Astrocyte of the spinal cord (primary cell): ENCODE results near the gene PRR5L.

Experiments used
- DNase-seq: peaks from one replicate; pipeline ENCODE4 v3.0.0; 2011; ENCODE audit warnings: low read depth, low spot score
- H3K4me3 ChIP-seq: 2 replicates; pipeline ENCODE4 v1.5.1; 2011; ENCODE audit warnings: low read depth, mild to moderate bottlenecking, low read length, moderate library complexity
- CTCF ChIP-seq: IDR thresholded peaks from 2 replicates; pipeline ENCODE4 v1.5.1; 2012; ENCODE audit warnings: low read depth, mild to moderate bottlenecking, low read length, inconsistent platforms
- in situ Hi-C: cut with HindIII; loops from 2 replicates; pipeline ENCODE4 v1.10.0; 2017; ENCODE audit warnings: low sequenced_read_pairs

PRR5L gene

DNA sequence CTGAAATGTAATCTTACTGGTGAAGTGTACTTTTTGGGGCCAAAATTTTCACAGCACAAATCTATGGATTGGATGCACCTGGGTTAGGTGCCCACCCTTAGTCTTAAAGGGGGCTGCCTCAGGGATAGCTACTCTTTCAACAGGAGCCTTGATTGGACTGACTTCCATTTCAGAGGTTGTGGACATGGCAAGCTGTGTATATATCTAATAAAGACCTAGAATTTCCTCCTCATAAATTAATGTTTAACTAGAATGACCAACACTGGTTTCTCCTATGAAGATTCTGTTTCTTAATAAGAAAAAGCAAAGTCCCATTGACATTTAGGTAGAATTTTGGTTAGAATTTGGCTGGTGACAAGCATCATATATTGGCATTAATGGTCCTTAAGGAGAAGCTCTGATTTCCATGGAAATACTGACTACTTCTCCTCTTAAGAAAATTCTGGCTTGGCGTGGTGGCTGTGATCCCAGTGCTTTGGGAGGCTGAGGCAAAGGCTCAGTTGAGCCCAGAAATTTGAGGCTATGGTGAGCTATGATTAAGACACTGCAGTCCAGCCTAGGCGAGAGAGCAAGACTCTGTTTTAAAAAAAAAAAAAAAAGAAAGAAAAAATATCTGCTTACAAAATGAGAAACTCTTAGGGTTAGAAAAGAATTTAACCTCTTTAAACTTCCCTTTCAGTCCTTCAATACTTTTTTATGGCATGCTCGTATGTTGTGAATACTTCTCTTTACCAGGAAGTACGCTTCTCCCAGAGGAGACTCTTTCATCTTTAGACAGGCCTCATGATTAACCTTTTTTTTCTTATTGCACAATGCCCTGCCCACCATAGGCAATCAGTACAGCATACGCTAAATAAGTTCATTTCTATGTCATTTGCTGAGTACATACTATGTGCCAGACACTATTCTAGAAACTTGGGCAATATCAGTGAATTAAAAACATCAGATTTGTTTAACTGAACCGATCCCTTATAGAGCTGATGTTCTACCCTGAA lies 77.2 kb downstream of the PRR5L start:
- H3K4me3 ChIP-seq: no peak overlapping the region
- in situ Hi-C loops: no loop called here
- TF ChIP-seq CTCF: no peak
- DNase-seq: no peak

- in situ Hi-C loops: no loop called here
- no peak for TF ChIP-seq CTCF
- H3K4me3 ChIP-seq: no peak overlapping the region
- no peak for DNase-seq
Measured at GRCh38 chr11:36374726-36375125, 78.6 kb downstream of the PRR5L start.

- in situ Hi-C loops: no loop called here
- peak overlapping the region; percentile 87 for H3K4me3 ChIP-seq
- no peak for TF ChIP-seq CTCF
- DNase-seq: no peak
Measured at GRCh38 chr11:36375353-36376008, 79.4 kb downstream of the PRR5L start.

GRCh38 chr11:36376009-36376887 lies 80.2 kb downstream of the PRR5L start:
- peak overlapping the region; percentile 87 for H3K4me3 ChIP-seq
- TF ChIP-seq CTCF: no peak
- in situ Hi-C loops: no loop called here
- DNase-seq: peak; percentile 62

- in situ Hi-C loops: no loop called here
- peak overlapping the region; percentile 87 for H3K4me3 ChIP-seq
- TF ChIP-seq CTCF: peak; percentile 74
- peak; percentile 66 for DNase-seq
Measured at GRCh38 chr11:36376888-36377758, 81.0 kb downstream of the PRR5L start.
